ENCODE measurements around the gene IL15.

IL15 gene

GRCh38 chr4:141669501-141669900 lies 33.1 kb downstream of the IL15 start:
- no peaks in the 10 kb centered on the region for H3K4me1 ChIP-seq (ENCODE audit: control insufficient read depth in 1 of 2, insufficient read depth in 1 of 2, low read depth in 1 of 2, low read length in 1 of 2)
- H3K9me3 ChIP-seq: no peaks in the 10 kb centered on the region
- TF ChIP-seq CTCF (IDR thresholded peaks at IDR 0.05): no peak
- H3K4me3 ChIP-seq (ENCODE audit: low read depth in 1 of 2, low read length in 1 of 2): no peak overlapping the region
- H3K27me3 ChIP-seq: no peaks in the 10 kb centered on the region
- H3K27ac ChIP-seq: no peak overlapping the region
- no peaks in the 10 kb centered on the region for H3K36me3 ChIP-seq

- H3K9me3 ChIP-seq: no peaks in the 10 kb centered on the region
- TF ChIP-seq CTCF (IDR thresholded peaks at IDR 0.05): no peak
- H3K4me3 ChIP-seq (ENCODE audit: low read depth in 1 of 2, low read length in 1 of 2): no peak overlapping the region
- no peaks in the 10 kb centered on the region for H3K36me3 ChIP-seq
- no peaks in the 10 kb centered on the region for H3K4me1 ChIP-seq (ENCODE audit: control insufficient read depth in 1 of 2, insufficient read depth in 1 of 2, low read depth in 1 of 2, low read length in 1 of 2)
- H3K27me3 ChIP-seq: no peaks in the 10 kb centered on the region
- no peak overlapping the region for H3K27ac ChIP-seq
Observed at GRCh38 chr4:141675384-141675783, 39.0 kb downstream of the IL15 start.

- Histone ChIP-seq H3K4me1 (ENCODE audit: control insufficient read depth in 1 of 2, insufficient read depth in 1 of 2, low read depth in 1 of 2, low read length in 1 of 2) (no peaks in the 10 kb centered on the region), H3K9me3 (no peaks in the 10 kb centered on the region), H3K36me3 (no peaks in the 10 kb centered on the region), H3K27me3 (no peaks in the 10 kb centered on the region), H3K4me3 (ENCODE audit: low read depth in 1 of 2, low read length in 1 of 2) (no peak overlapping the region), H3K27ac (no peak overlapping the region)
- no peak for TF ChIP-seq CTCF (IDR thresholded peaks at IDR 0.05)
Observed at GRCh38 chr4:141676087-141676670, 39.8 kb downstream of the IL15 start.

- H3K9me3 ChIP-seq: no peaks in the 10 kb centered on the region
- H3K27ac ChIP-seq: no peak overlapping the region
- no peak for TF ChIP-seq CTCF (IDR thresholded peaks at IDR 0.05)
- H3K36me3 ChIP-seq: no peaks in the 10 kb centered on the region
- no peaks in the 10 kb centered on the region for H3K27me3 ChIP-seq
- no peaks in the 10 kb centered on the region for H3K4me1 ChIP-seq (ENCODE audit: control insufficient read depth in 1 of 2, insufficient read depth in 1 of 2, low read depth in 1 of 2, low read length in 1 of 2)
- H3K4me3 ChIP-seq (ENCODE audit: low read depth in 1 of 2, low read length in 1 of 2): no peak overlapping the region
Observed at GRCh38 chr4:141680060-141680459, 43.7 kb downstream of the IL15 start.

- no peak overlapping the region for H3K4me3 ChIP-seq (ENCODE audit: low read depth in 1 of 2, low read length in 1 of 2)
- H3K27me3 ChIP-seq: no peaks in the 10 kb centered on the region
- no peaks in the 10 kb centered on the region for H3K9me3 ChIP-seq
- no peaks in the 10 kb centered on the region for H3K36me3 ChIP-seq
- no peak overlapping the region for H3K27ac ChIP-seq
- no peak for TF ChIP-seq CTCF (IDR thresholded peaks at IDR 0.05)
- H3K4me1 ChIP-seq (ENCODE audit: control insufficient read depth in 1 of 2, insufficient read depth in 1 of 2, low read depth in 1 of 2, low read length in 1 of 2): no peaks in the 10 kb centered on the region
Observed at GRCh38 chr4:141684785-141685184, 48.4 kb downstream of the IL15 start.

All from neutrophil (primary cell).